Fibroblast of skin of right biceps (primary cell): ENCODE measurements around the gene RXRG.

Experiments used
- DNase-seq: peaks from one replicate; pipeline ENCODE4 v3.0.0-alpha.2; 2013

The RXRG gene

DNA sequence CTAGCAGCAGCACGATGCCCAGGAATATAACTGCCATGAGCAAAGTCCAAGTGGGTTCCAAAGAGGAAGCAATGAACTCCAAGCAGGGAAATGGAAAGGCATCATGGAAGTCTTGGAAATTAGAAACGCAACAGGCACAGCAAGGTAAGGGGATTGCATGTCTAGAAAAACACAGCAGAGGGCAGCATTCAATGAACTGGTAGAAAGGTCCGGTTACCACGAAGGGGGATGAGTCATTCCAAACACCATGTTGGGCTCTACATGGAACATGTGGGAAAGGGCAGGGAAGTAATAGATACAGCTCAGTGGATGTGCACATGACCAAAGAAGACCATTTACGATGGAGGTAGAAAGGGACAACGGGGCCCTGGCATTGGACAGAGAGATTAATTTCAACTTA is 36.4 kb downstream of the RXRG start:
- peak; percentile 59 for DNase-seq

DNA sequence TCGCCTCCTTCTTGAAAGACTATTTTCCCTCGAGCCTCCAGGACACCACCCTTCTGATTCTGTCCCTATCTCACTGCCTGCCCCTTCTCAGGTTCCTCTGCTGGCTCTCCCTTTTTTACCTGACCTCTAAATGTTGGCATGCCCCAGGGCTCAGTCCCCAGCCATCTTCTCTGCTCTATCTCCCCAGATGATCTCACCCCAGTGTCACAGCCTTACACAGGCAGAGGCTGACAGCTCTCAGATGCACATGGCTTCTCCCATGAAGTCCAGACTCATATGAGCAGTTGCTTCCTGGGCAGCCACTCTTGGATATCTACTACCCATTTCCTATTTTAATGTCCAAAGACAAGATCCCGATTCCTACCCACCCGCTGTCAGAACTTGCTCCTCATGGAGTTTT is 37.5 kb downstream of the RXRG start:
- no peak for DNase-seq

- DNase-seq: peak; percentile 2
These were observed 41.0 kb downstream of the RXRG start for GRCh38 chr1:165403835-165404482.

- DNase-seq: no peak
These were observed 42.3 kb downstream of the RXRG start for GRCh38 chr1:165402517-165403111.

DNA sequence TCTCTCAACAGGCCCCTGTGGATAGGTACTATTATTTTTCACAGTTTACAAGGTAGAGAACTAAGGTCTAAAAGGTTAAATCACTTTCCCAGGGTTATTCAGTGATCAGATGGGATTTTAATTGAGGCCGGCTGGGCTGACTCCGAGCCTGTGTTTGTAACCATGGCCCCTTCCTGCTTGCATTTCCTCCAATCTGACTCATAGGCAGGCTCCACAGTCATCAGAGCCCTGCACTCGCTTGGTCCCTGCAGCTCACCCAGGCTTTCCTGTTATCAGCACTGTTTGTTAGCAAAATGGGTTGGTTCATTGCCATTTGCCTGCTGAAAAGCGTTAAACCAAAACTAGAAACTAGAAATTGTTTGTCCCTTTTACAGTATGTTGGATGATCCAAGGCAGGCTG is 47.0 kb downstream of the RXRG start:
- DNase-seq: peak; percentile 86

DNA sequence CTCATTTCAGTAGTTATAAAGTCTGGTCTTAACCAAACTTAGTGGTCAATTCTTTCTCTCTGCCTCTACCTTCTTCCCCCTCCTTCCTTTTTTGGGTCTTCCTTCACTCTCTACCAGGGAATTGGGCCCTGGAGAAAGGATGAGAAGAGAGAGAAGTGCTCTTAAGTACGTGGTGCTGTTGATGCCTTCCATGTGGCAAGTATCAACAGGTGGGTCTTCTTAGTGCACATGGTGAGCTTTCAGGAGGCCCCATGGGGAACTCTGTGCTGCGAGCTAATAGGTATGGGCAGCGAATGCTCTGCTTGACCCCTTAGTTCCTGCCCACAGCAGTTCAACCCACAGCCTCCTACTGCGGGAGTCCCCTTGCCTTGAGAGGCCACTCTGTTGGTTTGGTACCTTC is 49.0 kb downstream of the RXRG start:
- no peak for DNase-seq

GRCh38 chr1:165395478-165395877 is 49.4 kb downstream of the RXRG start:
- no peak for DNase-seq

- DNase-seq: peak; percentile 97
These were observed 52.0 kb downstream of the RXRG start for GRCh38 chr1:165392634-165393571.

DNA sequence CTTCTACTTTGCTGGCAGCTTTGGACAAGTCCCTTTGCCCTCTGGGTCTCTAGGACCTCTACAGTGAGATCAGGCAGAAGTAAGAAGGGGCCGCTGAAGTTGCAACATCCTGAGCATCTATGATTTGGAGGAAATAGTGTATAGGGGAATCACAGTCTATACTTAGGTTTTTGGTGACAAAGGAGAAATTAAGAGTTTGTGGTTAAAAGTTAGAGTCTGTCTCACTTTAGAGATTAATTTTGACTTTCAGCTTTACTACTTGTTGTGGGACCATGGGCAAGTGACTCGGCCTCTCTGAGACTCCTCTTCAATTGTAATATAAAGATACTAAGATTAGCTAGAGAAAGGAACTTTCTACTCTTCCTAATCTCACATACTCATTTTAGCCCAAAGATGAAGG is 55.3 kb downstream of the RXRG start:
- DNase-seq: no peak

- DNase-seq: peak; percentile 54
These were observed 57.0 kb downstream of the RXRG start for GRCh38 chr1:165387961-165388360.

- peak; percentile 49 for DNase-seq
These were observed 57.4 kb downstream of the RXRG start for GRCh38 chr1:165387505-165387904.

GRCh38 chr1:165383599-165384405 is 61.1 kb downstream of the RXRG start:
- DNase-seq: peak; percentile 22

GRCh38 chr1:165383067-165383466 is 61.9 kb downstream of the RXRG start:
- DNase-seq: peak; percentile 80

DNA sequence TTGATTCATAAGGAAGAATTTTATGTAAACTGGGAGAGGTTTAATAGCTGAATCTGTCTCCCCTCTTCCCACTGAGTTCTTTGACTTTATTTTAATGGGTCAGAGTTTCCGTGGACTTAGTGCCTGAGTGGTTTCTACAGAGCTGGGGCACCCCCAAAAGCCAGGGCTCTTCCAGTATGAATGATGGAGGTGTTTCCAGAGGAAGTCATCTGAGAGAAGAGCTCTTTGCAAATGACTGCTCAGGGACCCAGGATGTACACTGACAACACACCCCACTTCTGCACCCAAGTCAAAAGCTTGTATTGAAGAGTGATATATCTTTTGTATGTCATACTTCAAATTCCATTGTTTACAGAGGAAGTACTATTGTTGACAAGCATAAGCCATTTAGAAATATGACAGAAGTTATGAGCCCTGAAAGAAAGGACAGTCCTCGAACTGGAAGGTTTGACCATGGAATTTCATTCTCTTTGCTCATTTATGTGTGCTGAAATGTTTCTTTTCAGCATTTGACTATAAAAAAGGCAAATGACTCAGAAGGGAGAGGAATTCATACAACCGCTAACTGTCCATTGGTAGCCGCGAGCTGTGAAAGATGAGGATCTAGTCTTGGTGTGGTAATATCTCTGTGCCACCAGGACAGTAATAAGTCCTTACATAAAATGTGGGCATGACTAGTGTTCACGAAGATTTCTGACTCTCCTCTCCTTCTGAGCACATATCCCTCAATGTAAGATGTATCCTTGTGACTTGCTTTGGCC is 63.0 kb downstream of the RXRG start:
- peak; percentile 63 for DNase-seq

- DNase-seq: peak; percentile 60
These were observed 68.1 kb downstream of the RXRG start for GRCh38 chr1:165376811-165377311.

DNA sequence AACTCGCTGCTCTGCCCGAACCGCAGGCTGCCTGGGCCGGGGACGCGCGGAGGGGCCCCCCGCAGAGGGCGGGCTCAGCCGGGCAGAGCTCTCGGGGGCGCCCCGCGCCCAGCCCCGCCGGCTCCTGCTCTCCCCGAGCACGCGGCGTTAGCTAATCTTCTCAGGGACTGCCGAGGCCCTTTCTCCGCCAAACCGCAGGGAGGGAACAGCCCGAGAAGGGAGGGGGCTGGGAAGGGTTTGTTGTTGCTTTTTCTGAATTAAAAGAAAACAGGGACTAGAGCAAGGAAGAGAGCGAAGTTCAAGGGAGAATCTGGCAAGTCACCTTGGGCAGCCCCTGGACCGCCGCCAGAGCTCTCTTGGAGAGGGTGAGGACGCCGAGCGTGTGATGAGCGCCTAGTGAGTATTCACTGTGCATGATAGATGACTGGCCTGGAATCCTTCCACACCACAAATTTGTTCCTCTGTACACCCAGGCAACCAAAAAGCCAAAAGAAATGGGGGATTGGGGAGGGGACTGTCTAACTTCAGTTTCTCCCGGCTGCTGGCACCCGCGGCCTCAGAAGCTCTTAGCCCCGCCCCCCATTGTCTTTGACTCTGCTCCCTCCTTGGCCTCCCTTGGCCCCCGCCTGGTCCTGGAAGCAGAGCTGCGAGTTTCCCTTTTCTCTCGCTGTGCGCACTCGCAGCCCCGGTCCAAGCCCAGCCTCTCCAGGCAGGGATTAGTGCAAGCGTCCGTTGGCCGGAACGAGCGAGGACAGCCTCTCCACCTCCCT is 68.7 kb downstream of the RXRG start:
- peak; percentile 98 for DNase-seq

DNA sequence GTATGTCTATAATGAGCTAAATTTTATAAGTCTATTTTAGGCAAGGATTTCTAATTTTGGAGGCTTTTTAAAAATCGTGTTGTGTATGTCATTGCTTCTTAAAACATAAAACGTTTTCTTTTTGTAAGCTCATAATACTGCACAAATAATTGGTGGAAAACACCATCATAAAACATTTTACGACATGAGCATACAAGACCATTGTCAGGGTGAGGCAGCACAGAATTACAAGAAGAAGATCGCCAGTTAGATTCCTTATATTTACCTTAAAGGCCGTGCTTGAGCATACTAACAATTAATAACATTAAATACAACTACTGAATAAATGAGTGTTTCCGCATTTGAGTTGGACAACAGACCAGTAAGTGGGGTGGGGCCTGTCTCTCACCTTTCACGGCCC is 69.3 kb downstream of the RXRG start:
- no peak for DNase-seq

DNA sequence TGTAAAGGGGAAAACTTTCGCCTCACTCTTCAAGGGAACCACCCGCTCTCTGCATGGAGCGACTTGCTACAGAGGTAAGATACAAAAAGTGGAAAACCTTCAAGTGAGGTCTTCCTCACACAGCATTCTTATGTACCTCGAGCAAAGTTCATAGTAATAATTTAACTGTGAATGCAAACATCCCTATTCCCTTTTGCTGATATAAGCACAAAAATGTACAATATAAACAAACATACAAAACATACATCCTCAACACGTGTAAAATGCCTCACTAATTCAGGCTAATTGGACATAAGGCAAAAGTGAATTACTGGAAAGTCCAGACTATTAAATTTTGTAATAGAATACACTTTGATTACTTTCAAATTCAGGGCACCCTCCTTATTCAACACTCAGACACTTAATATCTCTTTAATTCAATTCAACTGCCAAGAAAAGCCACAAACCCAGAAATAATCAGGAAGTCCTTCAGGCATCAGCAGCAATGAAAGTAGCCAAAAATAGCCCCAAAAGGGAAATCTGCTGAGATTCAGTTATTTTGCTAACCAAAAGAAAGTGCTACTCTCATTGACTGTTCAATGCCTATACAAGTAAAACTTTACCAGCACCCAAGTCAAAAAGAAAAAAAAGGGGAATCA is 73.2 kb downstream of the RXRG start:
- peak; percentile 37 for DNase-seq

DNA sequence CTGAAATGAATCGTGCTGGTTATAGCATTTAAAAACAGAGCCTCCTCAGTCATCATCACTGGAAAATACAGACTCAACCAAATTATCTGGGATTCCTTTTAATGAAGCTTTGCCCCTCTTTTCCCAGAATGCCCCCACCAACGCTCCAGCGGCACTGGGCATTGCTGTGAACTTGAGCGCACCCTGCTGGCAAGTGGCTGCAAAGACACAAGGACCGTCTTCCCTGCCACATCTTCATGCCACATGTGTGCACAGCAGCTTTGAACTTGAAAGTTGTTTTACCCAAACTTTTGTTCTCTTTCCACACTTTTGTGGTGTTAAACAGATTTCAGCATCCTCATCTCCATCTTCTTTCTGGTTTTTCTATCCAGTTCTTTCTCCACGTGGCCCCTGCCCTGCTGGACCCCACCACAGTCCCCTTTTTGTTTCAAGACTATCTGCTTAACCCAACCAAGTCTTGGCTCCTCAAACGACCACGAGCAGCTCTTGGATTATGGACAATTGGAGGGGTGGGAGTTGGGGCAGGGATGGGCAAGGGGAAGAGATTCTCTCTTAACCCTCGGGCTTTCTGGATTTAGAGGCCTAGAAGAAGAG is 75.6 kb downstream of the RXRG start:
- DNase-seq: peak; percentile 38

DNA sequence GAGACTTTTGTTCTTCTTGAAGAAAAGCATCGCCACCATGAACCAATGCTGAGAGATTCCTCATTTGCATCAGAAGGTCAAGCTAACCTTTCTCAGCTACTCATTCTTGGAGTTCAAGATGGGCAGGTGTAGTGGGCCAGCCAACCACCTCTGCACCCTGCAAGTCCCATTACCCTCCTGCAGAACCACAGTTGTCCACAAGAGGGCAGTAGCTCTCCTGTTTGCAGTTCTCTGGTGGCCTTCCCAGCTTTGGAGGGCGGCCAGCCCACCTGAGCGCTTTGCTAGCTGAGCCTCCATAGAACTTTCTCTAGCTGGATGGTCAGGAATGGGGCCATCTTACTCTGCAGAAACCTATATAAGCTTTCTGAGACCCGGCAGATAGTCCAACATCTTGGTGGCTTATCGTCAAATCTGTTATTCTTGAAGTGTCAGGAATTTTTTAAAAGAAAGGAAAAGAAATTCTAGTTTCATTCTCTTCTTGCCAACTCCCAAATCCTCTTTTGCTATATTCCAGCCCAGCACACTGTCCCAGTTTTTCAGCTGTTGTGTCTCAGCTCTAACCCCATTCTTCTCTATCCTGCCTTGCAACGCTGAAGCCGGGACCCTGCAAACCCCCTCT is 77.4 kb downstream of the RXRG start:
- peak; percentile 63 for DNase-seq
